SU-DHL-6 (cell line): Measurements from ENCODE around the gene PHLDA2.
"Not testable (repeated sequence)": the region's sequence is repeated elsewhere in the genome, so short reads cannot be mapped to it uniquely, and the experiment has no call there.

Experiments used
- H2AFZ ChIP-seq: fragments of 200-600 bp; sonication (generic); 2 replicates; pipeline ENCODE4 v1.6.1; 2014; ENCODE audit warnings: low read depth, mild to moderate bottlenecking, moderate library complexity, mixed read lengths, antibody characterized with exemption, low read length; ENCODE audit not compliant: severe bottlenecking
- H3F3A ChIP-seq: fragments of 200-600 bp; shearing (Covaris generic); 2 replicates; pipeline ENCODE4 v1.6.0; 2016; ENCODE audit warnings: antibody characterized with exemption, mild to moderate bottlenecking; ENCODE audit not compliant: insufficient read depth
- H3K27ac ChIP-seq: fragments of 200-600 bp; sonication (generic); 2 replicates; pipeline ENCODE4 v1.5.1; 2016; ENCODE audit warnings: low read depth, mild to moderate bottlenecking, low read length, moderate library complexity, mixed read lengths
- H3K27me3 ChIP-seq: fragments of 200-600 bp; sonication (generic), shearing (Covaris generic); 2 replicates; pipeline ENCODE4 v1.6.0; 2014; ENCODE audit warnings: mild to moderate bottlenecking, low read length
- H3K36me3 ChIP-seq: fragments of 200-600 bp; sonication (generic); 2 replicates; pipeline ENCODE4 v1.6.1; 2014; ENCODE audit warnings: mild to moderate bottlenecking, low read length, mixed read lengths
- H3K4me2 ChIP-seq: fragments of 300-600, 200-600 bp; shearing (Covaris generic), sonication (generic); 2 replicates; pipeline ENCODE4 v1.6.0; 2014; ENCODE audit warnings: low read length, low read depth, mild to moderate bottlenecking; ENCODE audit not compliant: poor library complexity, severe bottlenecking
- H3K4me3 ChIP-seq: fragments of 200-600 bp; sonication (generic); 2 replicates; pipeline ENCODE4 v1.5.1; 2014; ENCODE audit warnings: antibody characterized with exemption, low read length, mild to moderate bottlenecking, mixed read lengths; ENCODE audit not compliant: insufficient read depth, poor library complexity, severe bottlenecking
- H3K79me2 ChIP-seq: fragments of 200-600 bp; sonication (generic); 2 replicates; pipeline ENCODE4 v1.6.1; 2014; ENCODE audit warnings: mild to moderate bottlenecking, low read length, moderate library complexity; ENCODE audit not compliant: insufficient read depth
- H3K9ac ChIP-seq: fragments of 200-600 bp; sonication (generic); 2 replicates; pipeline ENCODE4 v1.7.0; 2014; ENCODE audit warnings: mild to moderate bottlenecking, low read length
- H3K9me2 ChIP-seq: fragments of 200-600 bp; sonication (generic); replicated peaks from 2 replicates; pipeline ENCODE4 v1.6.1; 2014; ENCODE audit warnings: low read length; ENCODE audit not compliant: insufficient read depth
- H3K9me3 ChIP-seq: fragments of 200-600 bp; sonication (generic); 2 replicates; pipeline ENCODE4 v1.6.1; 2014; ENCODE audit warnings: low read length, mixed read lengths; ENCODE audit not compliant: insufficient read depth
- H4K20me1 ChIP-seq: fragments of 200-600 bp; sonication (generic); 2 replicates; pipeline ENCODE4 v1.6.1; 2014; ENCODE audit warnings: low read depth, mild to moderate bottlenecking, antibody characterized with exemption, low read length, moderate library complexity, mixed read lengths
- EZH2phosphoT487 ChIP-seq: fragments of 200-600 bp; sonication (generic), shearing (Covaris generic); conservative IDR thresholded peaks from 2 replicates; pipeline ENCODE4 v1.6.1; 2018; ENCODE audit warnings: mild to moderate bottlenecking, antibody characterized with exemption, low read length, moderate library complexity, mixed read lengths
- TF ChIP-seq, protein P1 (sequence below): fragments of 200-600 bp; sonication (generic); IDR thresholded peaks from one replicate; pipeline ENCODE4 v1.5.1; 2017; ENCODE audit warnings: antibody characterized with exemption, mild to moderate bottlenecking, low read length, moderate library complexity; ENCODE audit not compliant: insufficient read depth, poor library complexity, severe bottlenecking

The PHLDA2 gene

DNA sequence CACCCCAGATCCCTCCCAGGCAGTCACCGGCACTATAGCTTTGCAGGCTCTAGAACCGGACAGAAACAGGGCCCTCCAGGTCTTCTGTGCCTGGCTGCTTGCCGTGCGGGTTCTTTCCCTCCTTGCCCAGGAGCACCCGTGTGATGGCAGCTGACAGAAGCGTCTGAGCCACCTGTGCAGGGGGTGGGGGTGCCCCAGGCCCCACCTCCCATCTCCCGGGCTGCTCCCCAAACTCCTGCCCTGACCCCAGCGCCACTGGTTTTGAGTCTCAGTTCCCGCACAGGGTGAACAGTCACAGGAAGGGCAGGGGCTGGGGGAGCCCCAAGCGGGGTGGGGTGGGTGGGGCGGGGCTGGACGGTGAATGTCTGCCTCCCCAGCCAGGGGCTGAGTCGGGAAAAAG, 13.2 kb upstream of the PHLDA2 start:
- Histone ChIP-seq H3K4me2 (no peak overlapping the region), H3K79me2 (no peaks in the 10 kb centered on the region), H3K36me3 (no peaks in the 10 kb centered on the region), H3K27ac (no peak overlapping the region), H3K4me3 (no peak overlapping the region), H3F3A (peaks cover 9% of the 10 kb centered on the region; the same call in 1 of the 2 replicates), H2AFZ (no peak overlapping the region), H3K9ac (no peak overlapping the region), H3K9me2 (no peaks in the 10 kb centered on the region), H3K9me3 (peaks cover 23% of the 10 kb centered on the region), H3K27me3 (no peaks in the 10 kb centered on the region), H4K20me1 (no peaks in the 10 kb centered on the region)
- TF ChIP-seq, protein P1, sequence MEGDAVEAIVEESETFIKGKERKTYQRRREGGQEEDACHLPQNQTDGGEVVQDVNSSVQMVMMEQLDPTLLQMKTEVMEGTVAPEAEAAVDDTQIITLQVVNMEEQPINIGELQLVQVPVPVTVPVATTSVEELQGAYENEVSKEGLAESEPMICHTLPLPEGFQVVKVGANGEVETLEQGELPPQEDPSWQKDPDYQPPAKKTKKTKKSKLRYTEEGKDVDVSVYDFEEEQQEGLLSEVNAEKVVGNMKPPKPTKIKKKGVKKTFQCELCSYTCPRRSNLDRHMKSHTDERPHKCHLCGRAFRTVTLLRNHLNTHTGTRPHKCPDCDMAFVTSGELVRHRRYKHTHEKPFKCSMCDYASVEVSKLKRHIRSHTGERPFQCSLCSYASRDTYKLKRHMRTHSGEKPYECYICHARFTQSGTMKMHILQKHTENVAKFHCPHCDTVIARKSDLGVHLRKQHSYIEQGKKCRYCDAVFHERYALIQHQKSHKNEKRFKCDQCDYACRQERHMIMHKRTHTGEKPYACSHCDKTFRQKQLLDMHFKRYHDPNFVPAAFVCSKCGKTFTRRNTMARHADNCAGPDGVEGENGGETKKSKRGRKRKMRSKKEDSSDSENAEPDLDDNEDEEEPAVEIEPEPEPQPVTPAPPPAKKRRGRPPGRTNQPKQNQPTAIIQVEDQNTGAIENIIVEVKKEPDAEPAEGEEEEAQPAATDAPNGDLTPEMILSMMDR: no peak
- TF ChIP-seq EZH2phosphoT487: no peak

- H3K27me3 ChIP-seq: no peaks in the 10 kb centered on the region
- H3K9me3 ChIP-seq: peaks cover 25% of the 10 kb centered on the region
- H3K9ac ChIP-seq: no peak overlapping the region
- H3K36me3 ChIP-seq: no peaks in the 10 kb centered on the region
- H2AFZ ChIP-seq: no peak overlapping the region
- H3F3A ChIP-seq: peaks cover 10% of the 10 kb centered on the region; the same call in 1 of the 2 replicates
- H3K9me2 ChIP-seq: no peaks in the 10 kb centered on the region
- H3K4me3 ChIP-seq: no peak overlapping the region
- no peak overlapping the region for H3K27ac ChIP-seq
- H3K79me2 ChIP-seq: no peaks in the 10 kb centered on the region
- no peak overlapping the region for H3K4me2 ChIP-seq
- TF ChIP-seq EZH2phosphoT487: no peak
- TF ChIP-seq, protein P1: no peak
- no peaks in the 10 kb centered on the region for H4K20me1 ChIP-seq
Measured at GRCh38 chr11:2940921-2941821, 12.0 kb upstream of the PHLDA2 start.

GRCh38 chr11:2940147-2940920, 11.1 kb upstream of the PHLDA2 start:
- Histone ChIP-seq H3K4me3 (no peak overlapping the region), H3K36me3 (no peaks in the 10 kb centered on the region), H3F3A (peaks cover 10% of the 10 kb centered on the region; the same call in 1 of the 2 replicates), H3K9me3 (peaks cover 25% of the 10 kb centered on the region), H3K27me3 (no peaks in the 10 kb centered on the region), H3K9ac (no peak overlapping the region), H3K4me2 (no peak overlapping the region), H4K20me1 (no peaks in the 10 kb centered on the region), H3K79me2 (no peaks in the 10 kb centered on the region), H3K27ac (no peak overlapping the region), H3K9me2 (no peaks in the 10 kb centered on the region), H2AFZ (no peak overlapping the region)
- TF ChIP-seq, protein P1: no peak
- TF ChIP-seq EZH2phosphoT487: no peak

- H3K27ac ChIP-seq, H3K4me2 ChIP-seq, H4K20me1 ChIP-seq, H3K9ac ChIP-seq, H3K79me2 ChIP-seq, H3K36me3 ChIP-seq, H2AFZ ChIP-seq, H3K27me3 ChIP-seq, H3K9me2 ChIP-seq, H3K4me3 ChIP-seq, H3F3A ChIP-seq: not testable (repeated sequence)
- H3K9me3 ChIP-seq: peaks cover 25% of the 10 kb centered on the region
Measured at GRCh38 chr11:2938458-2939418, 9.5 kb upstream of the PHLDA2 start.
